ENCODE data around the gene IFI27L2.

DNA sequence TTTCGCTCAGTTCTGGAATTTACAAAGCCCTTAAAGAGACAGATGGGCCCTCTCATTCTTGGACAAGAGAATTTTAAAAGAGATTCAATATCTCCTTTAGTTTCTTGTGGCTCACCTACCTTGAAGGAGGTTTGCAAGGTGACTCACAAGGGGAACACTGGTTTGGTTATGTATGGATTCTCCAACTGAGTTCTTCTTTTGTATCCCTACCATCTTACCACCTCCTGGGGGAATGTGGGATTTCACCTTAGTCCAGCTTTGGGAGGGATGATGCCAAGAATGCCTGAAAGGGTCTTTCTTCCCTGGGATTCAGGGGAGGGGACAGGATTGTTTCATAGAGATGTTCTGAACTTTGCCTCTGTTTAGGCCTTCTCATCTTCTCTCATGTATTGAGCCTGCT is 48.4 kb upstream of the IFI27L2 start:
- TF ChIP-seq, protein P1, sequence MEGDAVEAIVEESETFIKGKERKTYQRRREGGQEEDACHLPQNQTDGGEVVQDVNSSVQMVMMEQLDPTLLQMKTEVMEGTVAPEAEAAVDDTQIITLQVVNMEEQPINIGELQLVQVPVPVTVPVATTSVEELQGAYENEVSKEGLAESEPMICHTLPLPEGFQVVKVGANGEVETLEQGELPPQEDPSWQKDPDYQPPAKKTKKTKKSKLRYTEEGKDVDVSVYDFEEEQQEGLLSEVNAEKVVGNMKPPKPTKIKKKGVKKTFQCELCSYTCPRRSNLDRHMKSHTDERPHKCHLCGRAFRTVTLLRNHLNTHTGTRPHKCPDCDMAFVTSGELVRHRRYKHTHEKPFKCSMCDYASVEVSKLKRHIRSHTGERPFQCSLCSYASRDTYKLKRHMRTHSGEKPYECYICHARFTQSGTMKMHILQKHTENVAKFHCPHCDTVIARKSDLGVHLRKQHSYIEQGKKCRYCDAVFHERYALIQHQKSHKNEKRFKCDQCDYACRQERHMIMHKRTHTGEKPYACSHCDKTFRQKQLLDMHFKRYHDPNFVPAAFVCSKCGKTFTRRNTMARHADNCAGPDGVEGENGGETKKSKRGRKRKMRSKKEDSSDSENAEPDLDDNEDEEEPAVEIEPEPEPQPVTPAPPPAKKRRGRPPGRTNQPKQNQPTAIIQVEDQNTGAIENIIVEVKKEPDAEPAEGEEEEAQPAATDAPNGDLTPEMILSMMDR (conservative IDR thresholded peaks at IDR 0.05; ENCODE audit: low read depth, low read length): no peak
- TF ChIP-seq EZH2 (IDR thresholded peaks at IDR 0.05; ENCODE audit: borderline replicate concordance, low read depth, low read length, poor library complexity, severe bottlenecking): no peak

Data from A673 (cell line).